HG02623 (cell line): Measurements from ENCODE around the gene NCKAP5.

Experiments used
- ATAC-seq: cut with Tn5 transposase; IDR thresholded peaks from one replicate; pipeline ENCODE4 v1.9.1; 2021; ENCODE audit warnings: moderate library complexity; ENCODE audit not compliant: unreplicated experiment

NCKAP5 gene

DNA sequence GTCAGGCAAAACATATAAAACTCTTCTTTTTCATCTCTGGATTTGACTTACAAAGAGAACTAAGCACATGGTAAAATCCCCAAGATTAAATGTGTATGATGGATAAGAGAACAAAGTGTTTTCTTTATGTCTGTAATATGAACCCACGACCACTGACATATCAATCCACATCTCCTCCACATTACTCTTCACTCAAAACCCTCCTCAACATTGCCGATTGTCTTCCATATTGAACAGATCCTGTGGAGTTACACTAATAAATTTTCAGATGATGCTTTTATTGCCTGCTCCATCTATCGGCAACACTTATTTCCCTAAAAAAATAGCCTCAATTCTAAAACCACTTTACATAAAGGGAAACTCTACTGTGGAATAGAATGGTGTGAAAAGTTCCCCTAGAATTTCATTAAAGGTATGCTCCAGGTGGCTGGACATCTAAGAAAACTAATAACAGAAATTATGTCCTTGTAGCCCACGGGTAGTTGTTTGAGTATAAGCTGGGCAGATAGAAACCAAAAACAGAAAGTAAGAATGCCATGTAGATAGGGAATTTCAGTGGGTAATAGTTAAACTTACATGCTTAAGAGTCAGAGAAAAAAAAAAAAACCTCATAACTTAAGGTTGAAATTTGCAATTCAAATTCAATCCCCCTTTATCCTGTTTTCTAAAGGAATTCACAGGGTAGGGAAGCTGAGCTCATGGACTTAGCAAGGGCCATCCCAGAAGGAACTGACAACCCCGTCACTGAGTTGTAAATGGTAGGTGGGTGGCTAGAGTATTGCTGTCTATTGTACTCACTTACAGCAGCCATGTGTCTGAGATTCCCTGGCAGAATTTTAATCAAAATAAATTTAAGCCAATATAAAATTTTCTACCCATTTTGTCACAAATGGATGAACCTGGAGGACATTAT lies 592.8 kb downstream of the NCKAP5 start:
- ATAC-seq = no peak

DNA sequence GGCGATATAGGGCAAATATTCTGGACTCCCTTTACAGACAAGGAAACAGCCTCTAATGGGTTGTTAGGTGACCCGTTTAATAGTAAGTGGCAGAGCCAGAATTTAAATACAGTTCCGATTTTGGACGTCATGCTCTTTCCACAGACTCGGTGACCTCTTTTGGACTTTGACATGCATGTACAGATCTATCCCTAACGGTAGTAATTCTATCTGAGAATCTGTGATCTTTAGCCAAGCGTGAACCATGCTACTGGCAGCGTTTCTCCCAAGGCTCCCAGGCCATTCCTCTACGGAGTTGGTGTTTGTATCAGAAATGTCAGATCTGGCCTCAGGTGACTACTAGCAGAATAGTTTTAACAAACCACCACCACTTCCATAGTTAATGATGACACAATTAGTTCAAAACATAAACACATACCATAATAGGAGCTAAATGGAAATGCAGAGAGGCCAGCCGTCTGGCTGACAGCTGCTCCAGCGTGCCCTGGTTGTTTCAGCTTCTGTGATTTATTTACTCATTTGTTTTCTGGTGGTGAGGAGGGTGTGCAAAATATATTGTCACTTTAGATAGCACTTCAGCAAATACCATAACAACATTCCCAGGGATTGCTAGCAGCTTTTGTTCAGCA lies 593.7 kb downstream of the NCKAP5 start:
- no peak for ATAC-seq

DNA sequence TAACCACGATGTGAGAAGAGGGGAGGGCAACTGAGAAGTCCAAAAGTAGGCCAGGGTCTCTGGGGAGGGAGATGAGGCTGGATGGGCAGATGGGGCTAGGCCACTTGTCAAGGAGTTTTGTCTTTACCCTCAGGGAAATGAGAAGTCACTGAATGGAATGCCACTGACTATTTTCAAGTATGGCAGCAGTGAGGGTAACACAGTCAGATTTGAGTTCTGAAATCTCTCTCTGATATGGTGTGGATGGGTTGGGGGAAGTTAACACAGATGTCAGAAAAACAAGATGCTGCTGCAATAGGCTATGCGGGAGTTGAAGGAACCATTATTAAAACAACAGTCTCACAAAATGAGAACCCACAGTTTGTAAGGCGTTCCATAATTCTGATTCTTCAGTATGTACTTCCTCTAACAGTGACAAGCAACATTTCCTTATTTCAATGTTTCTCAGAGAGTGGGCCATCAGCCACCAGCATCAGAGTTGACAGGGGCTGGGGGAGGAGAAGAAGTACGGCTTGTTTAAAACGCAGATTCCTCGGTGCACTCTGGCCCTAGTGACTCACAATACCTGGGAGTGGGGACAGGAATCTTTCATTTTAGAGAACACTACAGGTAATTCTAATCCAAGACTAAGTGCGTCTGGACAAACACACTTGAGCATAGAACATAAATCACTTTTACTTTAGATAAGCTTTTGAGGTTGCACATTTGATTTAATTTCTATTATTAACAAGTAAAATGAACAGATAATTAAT lies 596.8 kb downstream of the NCKAP5 start:
- no peak for ATAC-seq

DNA sequence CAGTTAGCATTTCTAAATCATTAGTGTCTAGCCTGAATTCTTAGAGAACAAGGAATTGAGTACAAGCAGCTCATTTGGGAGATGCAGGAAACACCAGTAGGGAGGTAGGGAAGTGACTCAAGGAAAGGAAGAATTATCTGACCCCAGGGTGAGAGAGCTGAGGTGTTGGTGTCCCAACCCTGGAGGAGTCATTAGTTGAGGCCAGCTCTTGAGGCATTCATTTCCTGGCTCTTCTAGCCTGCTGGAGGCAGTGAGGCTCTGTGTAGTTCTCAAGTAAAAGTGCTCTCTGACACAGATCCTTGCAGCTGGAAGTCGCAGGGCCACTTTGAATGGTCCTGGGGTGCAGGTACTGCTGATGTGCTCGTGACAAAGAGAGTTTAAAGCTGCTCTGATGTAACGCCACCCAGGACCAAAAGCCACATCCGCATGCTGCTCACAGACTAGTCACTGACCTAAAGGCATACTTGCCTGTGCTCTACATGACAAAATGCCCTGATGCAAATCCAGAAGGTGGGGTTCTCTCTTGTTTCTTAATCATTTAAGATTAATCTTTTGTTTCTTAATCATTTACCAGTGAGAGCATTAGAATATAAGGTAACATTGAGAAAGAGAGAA lies 598.8 kb downstream of the NCKAP5 start:
- no peak for ATAC-seq

DNA sequence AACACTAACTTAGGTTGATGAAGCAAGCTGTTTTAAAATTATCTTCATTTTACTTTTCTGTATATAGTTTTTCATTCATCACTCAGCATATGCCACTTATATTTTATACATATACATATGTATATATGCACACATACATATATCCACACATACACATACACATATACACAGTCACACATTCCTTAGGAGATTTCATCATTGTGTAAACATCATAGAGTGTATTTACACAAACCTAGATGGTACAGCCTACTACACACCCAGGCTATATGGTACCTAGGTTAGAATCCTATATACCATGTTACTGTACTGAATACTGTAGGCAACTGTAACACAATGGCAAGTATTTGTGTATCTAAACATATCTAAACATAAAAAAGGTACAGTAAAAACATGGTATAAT lies 602.8 kb downstream of the NCKAP5 start:
- ATAC-seq = no peak

DNA sequence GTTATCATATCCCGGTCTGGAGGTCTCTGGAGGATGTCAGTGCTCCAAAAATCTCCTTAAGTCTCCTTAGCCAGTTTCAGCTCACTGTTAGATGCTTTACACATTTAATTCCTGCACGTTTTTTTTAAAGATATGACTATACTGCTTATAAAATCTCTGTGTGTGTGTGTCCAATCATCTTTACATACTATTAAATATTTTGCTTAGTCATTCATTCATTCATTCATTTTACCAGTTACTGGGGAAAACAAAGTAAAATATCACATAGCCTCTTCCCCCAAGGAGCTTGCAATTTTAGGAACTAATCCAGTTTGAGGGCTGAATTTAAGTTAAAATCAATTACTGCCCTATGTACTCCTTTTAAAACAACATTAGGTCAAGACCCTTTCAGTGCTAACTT lies 605.1 kb downstream of the NCKAP5 start:
- no peak for ATAC-seq

DNA sequence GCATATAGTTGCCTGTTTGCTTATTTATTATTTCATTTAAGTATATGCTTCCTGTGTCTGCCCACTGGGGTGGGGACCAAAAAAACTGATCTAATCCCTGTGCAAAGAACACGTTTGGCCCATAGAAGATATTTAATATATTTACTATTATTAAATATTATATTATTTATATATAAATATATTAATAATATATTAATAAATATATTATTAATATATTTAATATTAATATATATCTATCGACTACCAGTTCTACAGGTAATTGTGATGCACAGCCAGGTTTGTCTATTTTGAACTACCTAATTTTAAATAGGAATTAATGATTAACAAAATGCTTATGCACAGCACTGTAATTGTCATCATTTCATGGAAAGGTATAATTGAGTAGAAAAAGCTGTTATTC lies 609.4 kb downstream of the NCKAP5 start:
- no peak for ATAC-seq

DNA sequence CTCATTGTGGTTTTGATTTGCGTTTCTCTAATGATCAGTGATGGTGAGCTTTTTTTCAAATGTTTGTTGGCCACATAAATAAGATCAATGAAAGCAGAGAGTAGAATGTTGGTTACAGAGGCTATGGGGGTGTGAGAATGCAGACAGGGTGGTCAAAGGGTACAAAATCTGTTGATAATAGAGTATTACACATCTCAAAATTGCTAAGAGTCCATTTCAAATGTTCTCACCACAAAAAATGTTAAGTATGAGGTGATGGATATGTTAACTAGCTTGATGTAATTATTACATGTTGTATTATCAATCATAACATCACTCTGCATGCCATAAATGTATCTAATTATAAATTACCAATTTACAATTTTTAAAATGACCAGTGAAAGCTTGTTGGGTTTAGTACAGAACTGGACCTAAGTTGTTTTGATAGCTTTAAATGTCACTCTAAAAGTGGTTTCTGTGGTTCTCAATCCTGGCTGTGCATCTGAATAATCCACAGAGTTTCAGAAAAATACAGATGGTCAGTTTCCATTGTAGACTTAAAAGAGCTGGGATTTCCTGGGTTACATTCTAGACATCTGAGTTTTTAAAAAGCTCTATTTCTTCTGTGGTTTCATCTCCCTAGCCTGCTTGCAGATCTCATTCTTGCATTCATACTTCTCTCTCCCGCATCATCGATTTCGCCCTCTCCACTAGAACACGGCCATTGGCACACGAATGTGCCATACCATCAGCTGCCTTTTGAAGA lies 612.2 kb downstream of the NCKAP5 start:
- no peak for ATAC-seq

DNA sequence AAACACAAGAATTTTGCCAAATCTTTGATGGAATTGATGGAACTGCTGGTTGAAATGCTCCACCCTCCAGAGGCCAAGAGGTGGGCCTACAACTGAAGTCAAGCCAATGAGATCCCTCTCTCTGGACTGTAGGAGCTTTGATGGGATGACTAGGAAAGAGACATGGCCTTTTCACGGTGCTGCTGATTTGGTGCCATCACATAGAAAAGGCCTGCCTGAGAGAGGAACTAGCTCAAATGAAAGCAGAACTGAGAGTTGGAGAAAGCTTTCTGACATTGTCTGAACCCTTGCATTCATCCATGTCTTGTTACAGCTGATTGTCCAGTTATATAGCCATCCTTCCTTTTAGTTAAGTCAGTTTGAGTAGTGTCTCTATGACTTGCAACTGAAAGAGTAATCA lies 614.5 kb downstream of the NCKAP5 start:
- ATAC-seq = peak; percentile 89

DNA sequence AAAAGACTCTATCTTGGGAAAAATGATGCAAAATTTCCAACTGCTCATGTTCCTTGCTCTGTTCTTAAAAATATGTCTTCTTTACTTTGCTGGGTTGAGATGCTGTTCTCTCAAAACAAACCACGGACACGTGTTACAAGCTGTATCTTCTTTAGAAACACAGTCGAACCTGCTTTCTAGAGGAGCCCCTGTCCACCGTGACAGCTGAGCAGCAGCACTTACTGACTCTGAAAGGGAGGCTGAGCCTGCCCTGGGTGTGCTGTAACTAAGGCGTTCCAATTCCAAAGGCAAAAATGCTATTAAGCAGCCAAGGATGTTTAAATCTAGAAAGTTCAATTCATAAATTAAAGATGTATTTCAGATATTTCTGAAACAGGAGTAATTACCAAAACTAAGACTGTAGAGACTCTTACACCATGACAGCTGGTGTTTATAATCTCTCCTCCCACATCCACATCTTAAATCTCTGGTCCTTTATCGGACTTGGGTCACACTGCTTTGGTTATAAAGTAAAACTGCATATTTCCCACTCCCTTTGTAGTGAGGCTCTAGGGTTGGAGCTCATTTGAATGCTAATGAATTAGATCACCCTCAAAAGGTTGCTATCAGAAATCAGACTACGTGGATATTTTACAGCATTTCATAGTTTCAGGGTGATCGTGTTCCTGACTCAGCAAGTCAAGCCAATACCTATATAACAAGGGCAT lies 617.1 kb downstream of the NCKAP5 start:
- no peak for ATAC-seq

DNA sequence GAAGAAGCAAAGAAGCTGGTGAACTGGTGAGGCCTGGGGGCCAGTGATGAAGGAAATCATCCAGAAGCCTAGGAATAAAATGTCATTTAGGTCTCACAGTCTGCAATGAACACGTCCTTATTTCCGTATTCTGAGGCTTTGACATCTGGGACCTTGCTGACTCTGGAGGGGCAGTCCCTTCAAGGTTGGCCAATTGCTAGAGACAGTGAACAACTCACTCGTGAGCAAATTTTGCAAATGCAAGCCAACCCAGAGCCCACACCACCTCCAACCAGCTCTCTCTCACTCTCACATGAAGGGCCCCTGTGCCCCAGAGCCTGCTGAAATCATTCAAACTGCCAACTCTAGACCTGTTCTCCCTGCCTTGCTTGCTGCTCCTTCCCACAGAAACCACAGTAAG lies 619.2 kb downstream of the NCKAP5 start:
- no peak for ATAC-seq

DNA sequence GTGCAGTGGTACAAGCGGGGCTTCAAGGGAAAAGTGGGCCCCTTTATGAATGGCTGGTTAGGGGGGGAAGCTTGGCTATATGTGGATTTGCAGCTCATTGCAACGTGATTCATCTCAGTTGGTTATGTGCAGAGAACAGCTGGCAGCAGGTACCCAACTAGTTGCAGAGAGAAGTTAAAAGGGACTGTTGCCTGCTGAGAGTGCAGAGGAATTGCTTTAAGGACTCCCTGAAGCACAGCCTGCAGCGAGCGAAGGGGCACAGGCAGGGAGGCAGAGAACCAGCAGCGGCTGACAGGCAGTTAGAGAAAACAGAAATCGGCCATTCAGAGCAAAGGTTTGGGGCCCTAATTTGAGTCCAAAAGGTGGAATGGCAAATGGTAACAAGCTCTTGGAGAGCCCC lies 620.1 kb downstream of the NCKAP5 start:
- no peak for ATAC-seq

DNA sequence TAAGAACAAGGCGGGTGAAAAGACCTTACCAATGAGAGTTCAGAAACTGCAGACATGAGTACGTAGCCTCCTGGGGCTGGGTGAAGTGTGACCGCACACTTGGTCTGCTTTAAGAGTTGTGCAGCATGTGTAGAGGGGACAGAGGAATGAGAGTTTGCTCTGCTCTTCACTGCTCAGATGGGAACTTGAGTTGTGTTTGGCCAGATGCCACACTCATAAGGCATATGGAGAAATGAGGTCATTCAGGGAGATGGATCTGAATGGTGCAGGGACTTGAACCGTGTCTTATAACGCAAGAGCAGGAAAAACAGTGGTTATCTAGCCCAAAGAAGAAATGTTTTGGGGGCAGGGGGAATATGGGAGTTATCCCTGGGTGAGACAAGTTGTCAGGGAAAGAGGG lies 624.4 kb downstream of the NCKAP5 start:
- ATAC-seq = no peak

DNA sequence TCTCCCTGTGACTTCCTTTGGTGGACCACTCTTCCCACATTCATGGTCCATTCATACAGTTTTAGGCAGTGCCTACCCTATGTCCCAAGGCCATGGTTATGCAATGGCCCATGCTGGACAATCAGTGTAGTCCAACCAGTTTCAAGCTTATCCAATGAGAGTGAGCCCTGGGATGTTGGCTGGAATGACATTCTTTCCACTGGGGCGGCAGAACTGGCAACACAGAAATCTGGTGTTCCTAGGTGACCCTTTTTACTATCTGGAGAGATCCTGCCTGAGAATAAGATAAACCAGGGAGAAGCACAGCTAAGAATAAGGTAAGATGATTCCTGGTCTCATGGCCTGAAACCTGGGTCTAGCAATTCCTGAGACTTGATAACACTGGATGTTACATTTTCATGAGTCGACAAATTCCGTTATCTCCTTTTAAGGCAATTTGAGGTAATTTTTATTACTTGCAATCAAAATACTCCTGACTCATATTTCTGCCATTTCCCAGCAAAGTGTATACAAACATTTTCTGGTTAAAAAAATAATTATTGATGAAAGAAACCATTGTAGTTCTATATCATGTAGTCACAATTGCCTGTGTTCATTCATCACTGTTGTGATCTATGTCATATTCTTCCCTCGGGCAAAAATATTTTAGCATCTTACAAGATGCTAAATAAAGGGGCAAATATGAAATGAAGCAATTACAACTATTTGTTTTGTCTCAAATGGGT lies 626.8 kb downstream of the NCKAP5 start:
- ATAC-seq = no peak

DNA sequence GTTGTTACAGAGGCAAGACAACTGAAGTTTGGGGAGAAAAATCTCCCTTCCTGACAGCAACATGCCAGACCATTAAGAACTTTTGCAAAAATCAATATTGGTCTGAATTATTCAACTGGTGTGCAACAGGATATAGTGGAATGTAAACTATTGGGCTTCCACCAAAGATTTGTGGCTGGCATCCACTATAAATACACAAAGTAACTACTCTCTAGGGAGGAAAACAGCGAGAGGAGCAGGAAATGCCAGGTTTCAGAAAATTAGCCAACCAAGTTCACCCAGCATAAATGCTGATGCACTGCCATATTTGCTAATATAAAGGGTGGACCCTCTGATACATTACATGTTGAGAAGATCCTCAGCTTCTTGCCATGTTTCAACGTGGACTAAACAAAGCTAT lies 630.6 kb downstream of the NCKAP5 start:
- no peak for ATAC-seq

DNA sequence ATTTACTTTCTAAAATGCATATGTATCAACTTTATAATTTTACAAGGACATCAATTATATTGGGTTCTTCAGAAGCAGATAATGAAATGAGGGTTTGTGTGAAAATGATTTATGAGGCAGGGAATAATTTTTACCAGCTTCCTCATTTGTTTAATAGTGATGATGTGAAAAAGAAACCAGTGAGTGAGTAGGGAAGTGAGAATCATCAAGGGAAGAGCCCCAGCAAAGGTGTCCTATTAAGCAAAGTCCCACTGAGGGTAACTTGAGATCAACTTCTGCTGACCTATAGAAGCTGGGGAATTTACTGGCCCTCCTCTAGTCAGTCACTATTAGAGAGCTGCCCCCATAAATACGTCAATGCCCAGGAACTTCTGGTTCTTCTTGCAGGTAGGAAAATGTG lies 631.5 kb downstream of the NCKAP5 start:
- peak; percentile 73 for ATAC-seq

DNA sequence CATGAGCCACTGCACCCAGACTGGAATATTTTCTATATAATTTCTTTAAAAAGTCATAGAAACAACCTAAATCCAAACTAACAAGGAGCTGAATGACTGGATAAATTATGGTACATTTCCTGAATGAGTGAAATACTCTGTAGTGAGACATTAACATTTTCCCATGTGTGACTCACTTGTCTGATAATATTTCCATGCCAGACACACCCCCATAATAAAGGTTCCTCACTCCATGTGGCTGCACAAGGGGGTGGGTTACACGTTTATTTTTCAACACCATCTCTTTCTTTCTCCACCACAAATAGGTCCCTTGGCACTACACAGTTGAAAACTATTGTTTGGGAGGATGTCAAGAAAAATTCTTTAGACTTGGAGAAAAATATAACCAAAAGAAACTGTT lies 632.0 kb downstream of the NCKAP5 start:
- no peak for ATAC-seq

DNA sequence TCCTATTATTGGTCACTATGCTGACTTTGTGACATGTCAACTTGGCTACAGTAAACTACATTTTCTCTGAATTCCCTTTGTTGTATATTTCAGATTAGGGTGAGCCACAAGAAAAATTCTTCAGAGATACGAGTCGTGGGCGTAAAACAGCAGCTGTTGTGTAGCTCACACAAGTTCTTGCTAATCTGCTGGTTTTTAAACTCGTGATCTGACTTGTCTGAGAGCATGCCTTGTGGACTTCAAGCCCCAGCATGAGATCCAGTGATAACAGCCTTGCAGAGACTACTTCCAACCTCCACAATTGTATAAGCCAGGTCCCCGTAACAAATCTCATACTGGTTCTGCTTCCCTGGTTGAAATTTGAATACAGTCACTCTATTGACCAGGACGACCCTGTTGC lies 638.5 kb downstream of the NCKAP5 start:
- ATAC-seq = no peak

DNA sequence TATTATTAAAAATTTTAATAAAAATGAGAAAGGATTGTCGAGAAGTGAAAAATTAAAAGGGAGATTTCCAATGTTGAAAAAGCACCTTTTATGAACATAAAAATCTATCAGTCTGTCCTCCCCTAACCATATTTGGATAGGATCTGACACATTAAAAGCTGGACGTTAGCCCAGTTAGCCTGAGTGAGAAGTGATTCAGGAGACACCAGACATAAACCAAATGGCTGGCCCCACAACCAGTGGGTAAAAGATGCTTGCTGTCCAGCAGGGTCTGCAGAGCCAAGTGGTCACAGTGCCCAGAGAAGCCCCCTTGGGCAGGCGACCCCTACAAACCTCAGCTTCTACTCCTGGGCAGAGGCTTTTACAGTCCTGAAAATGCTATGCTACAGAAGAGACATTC lies 644.5 kb downstream of the NCKAP5 start:
- ATAC-seq = no peak
